NT2/D1 (cell line): ENCODE results near the gene CNBD2.
"Not testable (repeated sequence)": the region's sequence is repeated elsewhere in the genome, so short reads cannot be mapped to it uniquely, and the experiment has no call there.

Experiments used
- DNase-seq: peaks from one replicate; pipeline ENCODE4 v3.0.0-alpha.2; 2011; ENCODE audit warnings: low read depth, low spot score
- H3K27me3 ChIP-seq: 2 replicates; pipeline ENCODE4 v1.6.0; 2011; ENCODE audit warnings: mild to moderate bottlenecking; ENCODE audit not compliant: insufficient read length, insufficient read depth
- H3K36me3 ChIP-seq: 2 replicates; pipeline ENCODE4 v1.6.1; 2011; ENCODE audit warnings: mild to moderate bottlenecking, low read length, mixed read lengths; ENCODE audit not compliant: insufficient read depth, insufficient read length
- H3K4me1 ChIP-seq: 2 replicates; pipeline ENCODE4 v1.5.1; 2011; ENCODE audit not compliant: insufficient read depth, insufficient read length
- H3K4me3 ChIP-seq: 2 replicates; pipeline ENCODE4 v1.5.1; 2011; ENCODE audit warnings: low read depth; ENCODE audit not compliant: insufficient read length
- H3K9ac ChIP-seq: 2 replicates; pipeline ENCODE4 v1.6.0; 2011; ENCODE audit warnings: low read depth; ENCODE audit not compliant: insufficient read length
- H3K9me3 ChIP-seq: 2 replicates; pipeline ENCODE4 v1.5.1; 2011; ENCODE audit warnings: mild to moderate bottlenecking, low read length; ENCODE audit not compliant: insufficient read depth
- SUZ12 ChIP-seq: IDR thresholded peaks from 2 replicates; pipeline ENCODE4 v1.6.1; 2011; ENCODE audit not compliant: insufficient read length, insufficient read depth; ENCODE audit errors: extremely low read depth
- YY1 ChIP-seq: IDR thresholded peaks from 2 replicates; pipeline ENCODE4 v1.6.1; 2011; ENCODE audit not compliant: insufficient read length, insufficient read depth
- ZNF274 ChIP-seq: IDR thresholded peaks from 2 replicates; pipeline ENCODE4 v1.6.1; 2011; ENCODE audit warnings: mild to moderate bottlenecking, low read depth, low read length

The CNBD2 gene

GRCh38 chr20:35954907-35955251 lies 13.5 kb upstream of the CNBD2 start:
- no peaks in the 10 kb centered on the region for H3K9me3 ChIP-seq
- H3K4me1 ChIP-seq = no peaks in the 10 kb centered on the region
- H3K36me3 ChIP-seq = peaks cover 10% of the 10 kb centered on the region
- peak overlapping the region; percentile 100 for H3K4me3 ChIP-seq
- H3K27me3 ChIP-seq = no peaks in the 10 kb centered on the region
- H3K9ac ChIP-seq = peak overlapping the region; percentile 91
- DNase-seq = no peak
- no peak for TF ChIP-seq SUZ12
- TF ChIP-seq ZNF274 = no peak
- TF ChIP-seq YY1 = no peak

- Histone ChIP-seq H3K4me1 (no peaks in the 10 kb centered on the region), H3K9me3 (no peaks in the 10 kb centered on the region), H3K36me3 (peaks cover 10% of the 10 kb centered on the region), H3K4me3 (no peak overlapping the region), H3K9ac (no peak overlapping the region), H3K27me3 (no peaks in the 10 kb centered on the region)
- no peak for TF ChIP-seq ZNF274
- no peak for TF ChIP-seq YY1
- TF ChIP-seq SUZ12 = no peak
- no peak for DNase-seq
Measured at GRCh38 chr20:35956616-35957015, 11.8 kb upstream of the CNBD2 start.

- H3K27me3 ChIP-seq, DNase-seq, H3K4me3 ChIP-seq, H3K36me3 ChIP-seq, H3K9me3 ChIP-seq, H3K4me1 ChIP-seq, H3K9ac ChIP-seq: not testable (repeated sequence)
Measured at GRCh38 chr20:35959291-35959690, 9.1 kb upstream of the CNBD2 start.

GRCh38 chr20:35963878-35964277 lies 4.5 kb upstream of the CNBD2 start:
- DNase-seq = no peak
- Histone ChIP-seq H3K9ac (no peak overlapping the region), H3K36me3 (no peaks in the 10 kb centered on the region), H3K27me3 (no peaks in the 10 kb centered on the region), H3K4me3 (no peak overlapping the region), H3K4me1 (peaks cover 7% of the 10 kb centered on the region), H3K9me3 (no peaks in the 10 kb centered on the region)
- TF ChIP-seq SUZ12 (no peak), ZNF274 (no peak), YY1 (no peak)

GRCh38 chr20:35968930-35969329 lies 540 bp downstream of the CNBD2 start:
- no peak overlapping the region for H3K9ac ChIP-seq
- no peak overlapping the region for H3K4me3 ChIP-seq
- H3K27me3 ChIP-seq = no peaks in the 10 kb centered on the region
- no peaks in the 10 kb centered on the region for H3K36me3 ChIP-seq
- no peak for DNase-seq
- TF ChIP-seq SUZ12 = no peak
- TF ChIP-seq YY1 = no peak
- no peak for TF ChIP-seq ZNF274
- H3K4me1 ChIP-seq = peaks cover 8% of the 10 kb centered on the region
- H3K9me3 ChIP-seq = peaks cover 8% of the 10 kb centered on the region

- Histone ChIP-seq H3K9ac (no peak overlapping the region), H3K4me1 (peaks cover 13% of the 10 kb centered on the region), H3K9me3 (peaks cover 8% of the 10 kb centered on the region), H3K27me3 (no peaks in the 10 kb centered on the region), H3K36me3 (no peaks in the 10 kb centered on the region), H3K4me3 (no peak overlapping the region)
- TF ChIP-seq SUZ12 (no peak), YY1 (no peak), ZNF274 (no peak)
- DNase-seq = no peak
Measured at GRCh38 chr20:35971981-35972380, 3.6 kb downstream of the CNBD2 start.

GRCh38 chr20:35972462-35972861 lies 4.1 kb downstream of the CNBD2 start:
- no peaks in the 10 kb centered on the region for H3K36me3 ChIP-seq
- H3K27me3 ChIP-seq = no peaks in the 10 kb centered on the region
- H3K9ac ChIP-seq = no peak overlapping the region
- peaks cover 8% of the 10 kb centered on the region for H3K9me3 ChIP-seq
- TF ChIP-seq YY1 (no peak), ZNF274 (no peak), SUZ12 (no peak)
- DNase-seq = no peak
- H3K4me3 ChIP-seq = no peak overlapping the region
- peaks cover 13% of the 10 kb centered on the region for H3K4me1 ChIP-seq

GRCh38 chr20:35974256-35974655 lies 5.9 kb downstream of the CNBD2 start:
- TF ChIP-seq SUZ12 (no peak), ZNF274 (no peak), YY1 (no peak)
- no peaks in the 10 kb centered on the region for H3K36me3 ChIP-seq
- DNase-seq = no peak
- peaks cover 5% of the 10 kb centered on the region for H3K4me1 ChIP-seq
- H3K9me3 ChIP-seq = peaks cover 8% of the 10 kb centered on the region
- no peak overlapping the region for H3K4me3 ChIP-seq
- H3K9ac ChIP-seq = no peak overlapping the region
- no peaks in the 10 kb centered on the region for H3K27me3 ChIP-seq
